GM23338 (cell line): Measurements from ENCODE around the gene CBLC.

ENCODE experiments used
- CTCF ChIP-seq, 2 experiments: fragments of 200-600 bp in 1 of 2; sonication (generic) in 1 of 2; conservative IDR thresholded peaks; 2 replicates each; pipeline versions ENCODE4 v1.5.1 to v1.6.1; 2016 to 2017; ENCODE audit warnings: antibody characterized with exemption in 2 of 2, low read depth in 2 of 2, mild to moderate bottlenecking in 2 of 2, moderate library complexity in 1 of 2
- EZH2phosphoT487 ChIP-seq: fragments of 200-600 bp; sonication (generic); IDR thresholded peaks from one replicate; pipeline ENCODE4 v1.8.1; 2018; ENCODE audit warnings: antibody characterized with exemption; ENCODE audit not compliant: unreplicated experiment
- POLR2AphosphoS5 ChIP-seq: IDR thresholded peaks from 2 replicates; pipeline ENCODE4 v1.6.1; 2016; ENCODE audit warnings: antibody characterized with exemption, low read depth
- REST ChIP-seq: IDR thresholded peaks from one replicate; pipeline ENCODE4 v1.6.1; 2018; ENCODE audit warnings: antibody characterized with exemption; ENCODE audit not compliant: unreplicated experiment
- ZNF114 ChIP-seq: fragments of 250-450 bp; sonication (Bioruptor Pico); IDR thresholded peaks from 2 replicates; pipeline ENCODE4 v1.5.0; 2020; ENCODE audit warnings: mild to moderate bottlenecking, moderate library complexity

- TF ChIP-seq CTCF (conservative IDR thresholded peaks at IDR 0.05; ENCODE audit: low read depth in 2 of 2) = no peak
- TF ChIP-seq EZH2phosphoT487 = no peak
- no peak for TF ChIP-seq POLR2AphosphoS5
- TF ChIP-seq REST = no peak
- no peak for TF ChIP-seq ZNF114 (CRISPR knock-in tag)
Measured at GRCh38 chr19:44785271-44785670, 7.6 kb downstream of the CBLC start.
